ENCODE data around the gene KCTD2.
A peak's percentile ranks its signal among the peaks of the same experiment; 100 is the strongest.

Gene KCTD2

DNA sequence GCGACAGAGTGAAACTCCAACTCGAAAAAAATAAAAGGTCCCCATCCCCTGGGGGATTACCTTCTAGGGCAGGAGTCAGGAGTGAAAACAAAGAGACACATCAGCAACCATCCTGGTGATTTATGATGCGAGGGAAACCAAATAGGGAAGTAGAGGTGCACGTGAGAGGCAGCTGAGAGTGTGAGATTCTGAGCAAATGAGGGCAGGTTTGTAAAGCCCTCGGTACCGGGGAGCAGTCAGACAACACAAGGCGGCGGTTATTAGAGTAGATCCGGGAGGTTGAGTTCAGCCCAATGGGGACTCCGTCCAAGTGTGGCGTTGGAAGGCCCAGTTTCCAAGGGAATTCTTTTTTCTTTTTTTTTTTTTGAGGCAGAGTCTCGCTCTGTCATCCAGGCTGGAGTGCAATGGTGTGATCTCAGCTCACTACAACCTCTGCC is 55.4 kb downstream of the KCTD2 start:
- no peak for DNase-seq

GRCh38 chr17:75103601-75104554 is 56.9 kb downstream of the KCTD2 start:
- DNase-seq, result no peak

- no peak for DNase-seq
These were observed 58.4 kb downstream of the KCTD2 start for GRCh38 chr17:75105126-75106080.

GRCh38 chr17:75108193-75108592 is 61.2 kb downstream of the KCTD2 start:
- DNase-seq, result no peak

DNA sequence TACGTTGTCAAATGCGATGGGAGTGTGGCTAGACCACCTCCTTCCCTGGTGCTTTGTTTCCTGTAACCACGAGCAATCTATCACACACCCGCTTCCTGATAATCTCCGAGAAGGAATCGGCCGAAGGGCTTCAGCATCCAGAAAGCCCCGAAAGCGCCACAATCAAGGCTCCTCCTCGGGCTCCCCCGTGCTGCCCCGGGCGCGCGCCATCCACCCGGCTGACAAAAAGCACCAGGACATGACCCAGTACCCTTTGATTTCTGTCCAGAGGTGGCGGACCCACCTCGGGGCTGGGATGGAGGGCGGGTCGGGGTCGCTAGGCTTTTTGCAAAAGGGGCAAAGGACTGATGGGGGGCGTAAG is 62.0 kb downstream of the KCTD2 start:
- no peak for DNase-seq

DNA sequence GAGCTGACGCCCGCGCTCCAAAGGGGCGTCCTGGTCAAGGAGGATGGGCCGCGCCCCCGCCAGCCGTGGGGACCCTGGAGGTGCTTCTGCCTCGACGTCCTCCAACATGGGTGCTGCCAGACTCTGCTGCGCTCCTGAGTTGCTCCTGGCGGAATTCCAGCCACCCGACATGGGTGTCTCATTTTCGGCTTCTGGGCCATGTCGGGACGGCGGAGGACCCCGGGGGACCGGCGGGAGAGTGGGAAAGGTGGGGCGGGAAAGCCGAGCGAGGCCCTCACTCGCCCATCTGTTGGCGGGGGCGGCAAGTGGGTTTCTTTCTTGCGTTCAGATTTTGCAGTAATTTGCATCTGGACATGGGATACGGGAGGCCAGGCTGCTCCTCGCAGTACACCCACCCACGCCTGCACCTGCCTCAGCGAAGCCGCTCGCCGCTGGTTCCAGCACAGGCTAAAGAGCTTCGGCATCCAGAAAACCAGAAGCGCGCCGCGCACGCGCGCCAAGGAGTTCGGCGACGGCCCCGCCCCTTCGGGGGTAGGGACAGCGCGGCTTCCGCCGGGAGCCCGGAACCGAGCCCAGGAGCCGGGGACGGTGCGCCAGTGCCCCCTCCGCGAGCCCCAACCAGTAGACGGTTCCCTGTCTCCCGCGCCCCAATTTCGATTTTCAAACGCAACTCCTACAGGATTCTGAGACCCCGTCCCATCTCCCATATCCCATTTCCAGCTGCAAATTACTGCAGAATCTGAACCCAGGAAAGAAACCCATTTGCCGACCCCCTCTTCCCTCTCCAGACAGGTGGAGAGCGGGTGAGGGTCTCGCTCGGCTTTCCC is 62.6 kb downstream of the KCTD2 start, which contains the start of gene ARMC7:
ARMC7 (plus strand) TSS at position 563 of the 827 bp plus-strand sequence. CDS start 320 bp downstream, outside the sequence.
- peak; percentile 84 for DNase-seq

GRCh38 chr17:75110234-75110937 is 63.4 kb downstream of the KCTD2 start:
- DNase-seq, result no peak

GRCh38 chr17:75111777-75112335 is 64.8 kb downstream of the KCTD2 start:
- no peak for DNase-seq

GRCh38 chr17:75113798-75114551 is 67.0 kb downstream of the KCTD2 start:
- DNase-seq, result peak; percentile 89

DNA sequence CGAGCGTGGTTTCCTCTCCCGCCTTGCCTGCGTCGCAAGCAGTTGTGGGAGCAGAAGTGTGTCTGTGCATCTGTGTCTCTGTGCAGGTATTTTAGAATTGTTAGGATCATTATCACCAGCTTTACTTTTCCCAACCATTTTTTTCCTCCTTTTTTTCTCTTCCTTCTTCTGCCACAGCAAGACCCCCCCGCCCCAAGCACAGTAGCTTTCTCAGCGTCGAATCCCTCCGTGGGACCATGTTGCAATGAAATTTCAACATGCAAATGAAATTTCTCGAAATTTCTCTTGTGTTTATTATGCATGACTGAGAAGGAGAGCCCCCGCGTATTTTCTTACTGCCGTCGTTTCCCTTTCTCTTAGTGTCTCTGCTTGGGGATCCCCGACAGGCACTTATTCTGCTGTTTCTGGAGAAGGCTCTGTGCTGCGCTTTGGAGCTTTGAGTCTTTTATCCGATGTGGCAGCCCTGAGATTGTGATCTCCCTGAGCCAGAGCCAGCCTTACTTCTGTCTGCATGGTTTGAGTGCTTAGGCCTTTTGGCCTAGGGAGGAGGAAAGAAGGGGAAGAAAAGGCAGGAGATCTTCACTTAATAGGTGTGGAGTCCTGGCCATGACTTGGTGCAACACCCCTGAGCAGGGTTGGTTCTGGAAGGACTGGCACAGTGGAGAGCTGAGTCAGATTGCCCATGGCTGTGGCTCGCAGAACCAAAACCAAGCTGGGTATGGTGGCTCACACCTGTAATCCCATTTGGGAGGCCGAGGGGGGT is 67.7 kb downstream of the KCTD2 start:
- DNase-seq, result no peak

All from midbrain (tissue), 1 donor.